Fibroblast of pulmonary artery (primary cell): Measurements from ENCODE around the gene CEP78.
"Not testable (repeated sequence)": the region's sequence is repeated elsewhere in the genome, so short reads cannot be mapped to it uniquely, and the experiment has no call there.

Experiments
- DNase-seq: peaks from one replicate; pipeline ENCODE4 v3.0.0-alpha.2; 2010; ENCODE audit warnings: low read depth
- H3K4me3 ChIP-seq: replicated peaks from 2 replicates; pipeline ENCODE4 v1.5.1; 2011; ENCODE audit warnings: low read depth, mild to moderate bottlenecking, control low read depth, low read length, moderate library complexity
- CTCF ChIP-seq: IDR thresholded peaks from 2 replicates; pipeline ENCODE4 v1.5.1; 2011; ENCODE audit warnings: mild to moderate bottlenecking, control low read depth, low read length, inconsistent platforms; ENCODE audit errors: missing control alignments

Gene CEP78

GRCh38 chr9:78280982-78281668 lies 45.2 kb downstream of the CEP78 start:
- no peak for TF ChIP-seq CTCF
- no peak overlapping the region for H3K4me3 ChIP-seq
- DNase-seq = peak; percentile 94

- DNase-seq, H3K4me3 ChIP-seq: not testable (repeated sequence)
These were observed 48.3 kb downstream of the CEP78 start for GRCh38 chr9:78284181-78284580.

- no peak for DNase-seq
- no peak overlapping the region for H3K4me3 ChIP-seq
- TF ChIP-seq CTCF = no peak
These were observed 50.2 kb downstream of the CEP78 start for GRCh38 chr9:78286125-78286524.

- DNase-seq = no peak
- H3K4me3 ChIP-seq = no peak overlapping the region
- no peak for TF ChIP-seq CTCF
These were observed 51.1 kb downstream of the CEP78 start for GRCh38 chr9:78286946-78287388.

- TF ChIP-seq CTCF = no peak
- no peak for DNase-seq
- H3K4me3 ChIP-seq = no peak overlapping the region
These were observed 52.5 kb downstream of the CEP78 start for GRCh38 chr9:78288214-78288892.

- DNase-seq = no peak
- TF ChIP-seq CTCF = no peak
- H3K4me3 ChIP-seq = no peak overlapping the region
These were observed 53.6 kb downstream of the CEP78 start for GRCh38 chr9:78289474-78289873.

- TF ChIP-seq CTCF = no peak
- no peak for DNase-seq
- H3K4me3 ChIP-seq = no peak overlapping the region
These were observed 55.5 kb downstream of the CEP78 start for GRCh38 chr9:78291240-78291925.
